ENCODE results near the gene NR1D1. TPM values are rescaled to one million over a fixed set of nuclear protein-coding genes. Genes with fewer than 3 reads are reported as not detected.

Gene NR1D1
- total RNA-seq, 3 donors from 2014 or later: 9.3 to 15.0 (median 14.8) TPM

DNA sequence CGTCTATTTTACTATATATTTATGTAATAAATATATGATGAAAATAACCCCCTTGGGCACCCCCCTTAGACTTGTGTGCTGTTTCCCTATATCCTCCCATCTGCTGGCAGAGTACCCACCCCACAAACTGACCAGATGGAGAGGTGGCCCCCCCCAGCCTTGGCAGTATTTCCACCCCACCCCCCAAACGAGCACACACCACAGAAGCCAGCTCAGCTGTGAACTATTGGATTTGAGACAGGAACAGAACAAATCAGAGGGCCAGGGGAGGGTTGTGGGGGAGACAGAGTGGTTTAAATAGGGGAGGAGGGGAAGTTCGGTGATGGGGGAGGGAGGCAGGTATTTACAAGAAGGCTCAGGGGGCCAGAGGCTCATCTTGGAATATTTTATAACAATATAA lies 7.8 kb downstream of the NR1D1 start:
- H3K4me1 ChIP-seq (ENCODE audit: low read depth): peaks cover 19% of the 10 kb centered on the region
- ATAC-seq (no peak), DNase-seq (no peak)
- intact Hi-C loops (cut with DNase I, micrococcal nuclease): no loop called here
- no peak overlapping the region for H3K4me3 ChIP-seq
- H3K9me3 ChIP-seq: no peaks in the 10 kb centered on the region
- TF ChIP-seq, protein P1, sequence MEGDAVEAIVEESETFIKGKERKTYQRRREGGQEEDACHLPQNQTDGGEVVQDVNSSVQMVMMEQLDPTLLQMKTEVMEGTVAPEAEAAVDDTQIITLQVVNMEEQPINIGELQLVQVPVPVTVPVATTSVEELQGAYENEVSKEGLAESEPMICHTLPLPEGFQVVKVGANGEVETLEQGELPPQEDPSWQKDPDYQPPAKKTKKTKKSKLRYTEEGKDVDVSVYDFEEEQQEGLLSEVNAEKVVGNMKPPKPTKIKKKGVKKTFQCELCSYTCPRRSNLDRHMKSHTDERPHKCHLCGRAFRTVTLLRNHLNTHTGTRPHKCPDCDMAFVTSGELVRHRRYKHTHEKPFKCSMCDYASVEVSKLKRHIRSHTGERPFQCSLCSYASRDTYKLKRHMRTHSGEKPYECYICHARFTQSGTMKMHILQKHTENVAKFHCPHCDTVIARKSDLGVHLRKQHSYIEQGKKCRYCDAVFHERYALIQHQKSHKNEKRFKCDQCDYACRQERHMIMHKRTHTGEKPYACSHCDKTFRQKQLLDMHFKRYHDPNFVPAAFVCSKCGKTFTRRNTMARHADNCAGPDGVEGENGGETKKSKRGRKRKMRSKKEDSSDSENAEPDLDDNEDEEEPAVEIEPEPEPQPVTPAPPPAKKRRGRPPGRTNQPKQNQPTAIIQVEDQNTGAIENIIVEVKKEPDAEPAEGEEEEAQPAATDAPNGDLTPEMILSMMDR (IDR thresholded peaks at IDR 0.05): no peak
- H3K36me3 ChIP-seq (ENCODE audit: low read depth): peaks cover 11% of the 10 kb centered on the region

- intact Hi-C loops (cut with DNase I, micrococcal nuclease): no loop called here
- Histone ChIP-seq H3K4me3 (no peak overlapping the region), H3K36me3 (ENCODE audit: low read depth) (peaks cover 11% of the 10 kb centered on the region), H3K4me1 (ENCODE audit: low read depth) (peaks cover 12% of the 10 kb centered on the region), H3K9me3 (no peaks in the 10 kb centered on the region)
- ATAC-seq (no peak), DNase-seq (peak in 1 of 3 donors; percentile 39)
- TF ChIP-seq, protein P1 (IDR thresholded peaks at IDR 0.05): no peak
Observed at GRCh38 chr17:40091691-40092397, 8.5 kb downstream of the NR1D1 start.

- Histone ChIP-seq H3K36me3 (ENCODE audit: low read depth) (peaks cover 11% of the 10 kb centered on the region), H3K4me3 (no peak overlapping the region), H3K9me3 (no peaks in the 10 kb centered on the region), H3K4me1 (ENCODE audit: low read depth) (peaks cover under 1% of the 10 kb centered on the region)
- DNase-seq (no peak), ATAC-seq (no peak)
- TF ChIP-seq, protein P1 (IDR thresholded peaks at IDR 0.05): no peak
- intact Hi-C loops (cut with DNase I, micrococcal nuclease): no loop called here
Observed at GRCh38 chr17:40090237-40091119, 9.9 kb downstream of the NR1D1 start.

GRCh38 chr17:40089077-40089895 lies 11.1 kb downstream of the NR1D1 start:
- Histone ChIP-seq H3K4me3 (no peak overlapping the region), H3K36me3 (ENCODE audit: low read depth) (peaks cover 11% of the 10 kb centered on the region), H3K4me1 (ENCODE audit: low read depth) (no peaks in the 10 kb centered on the region), H3K9me3 (no peaks in the 10 kb centered on the region)
- TF ChIP-seq, protein P1 (IDR thresholded peaks at IDR 0.05): no peak
- intact Hi-C loops (cut with DNase I, micrococcal nuclease): no loop called here
- DNase-seq (no peak), ATAC-seq (no peak)

- intact Hi-C loops (cut with DNase I, micrococcal nuclease): no loop called here
- peaks cover 11% of the 10 kb centered on the region for H3K36me3 ChIP-seq (ENCODE audit: low read depth)
- no peak for DNase-seq
- no peaks in the 10 kb centered on the region for H3K9me3 ChIP-seq
- H3K4me1 ChIP-seq (ENCODE audit: low read depth): no peaks in the 10 kb centered on the region
- no peak for ATAC-seq
- TF ChIP-seq, protein P1 (IDR thresholded peaks at IDR 0.05): no peak
- H3K4me3 ChIP-seq: no peak overlapping the region
Observed at GRCh38 chr17:40087903-40088718, 12.3 kb downstream of the NR1D1 start.

All from mucosa of descending colon (tissue), 3 donors.